ENCODE results near the gene CACHD1. TPM values are rescaled to one million over a fixed set of nuclear protein-coding genes. Genes with fewer than 3 reads are reported as not detected.

CACHD1 gene
- total RNA-seq, 2 donors from 2014 or later = 8.6 to 12.9 TPM

GRCh38 chr1:64484651-64485050 is 14.7 kb downstream of the CACHD1 start:
- ATAC-seq = no peak
- no peak for TF ChIP-seq CTCF (IDR thresholded peaks at IDR 0.05)
- no peak for TF ChIP-seq POLR2A (IDR thresholded peaks at IDR 0.05)
- WGBS, 2 donors = 69 to 78% methylated on average over 3 of the region's 3 CpGs
- Histone ChIP-seq H3K27ac (no peak overlapping the region), H3K9me3 (no peaks in the 10 kb centered on the region), H3K4me3 (no peak overlapping the region), H3K27me3 (no peaks in the 10 kb centered on the region), H3K36me3 (replicated peaks in 1 of 2; ENCODE audit: insufficient read depth in 1 of 2, low read depth in 2 of 2) (no peaks in the 10 kb centered on the region), H3K4me1 (peaks cover 27% of the 10 kb centered on the region)
- DNase-seq = no peak
- intact Hi-C loops (cut with DNase I) = no loop called here

GRCh38 chr1:64486193-64486592 is 16.3 kb downstream of the CACHD1 start:
- Histone ChIP-seq H3K36me3 (replicated peaks in 1 of 2; ENCODE audit: insufficient read depth in 1 of 2, low read depth in 2 of 2) (no peaks in the 10 kb centered on the region), H3K27ac (no peak overlapping the region), H3K4me1 (peaks cover 17% of the 10 kb centered on the region), H3K27me3 (no peaks in the 10 kb centered on the region), H3K4me3 (no peak overlapping the region), H3K9me3 (no peaks in the 10 kb centered on the region)
- WGBS, 2 donors = 70 to 78% methylated on average over 7 of the region's 7 CpGs
- ATAC-seq (no peak), DNase-seq (no peak)
- intact Hi-C loops (cut with DNase I) = no loop called here
- TF ChIP-seq POLR2A (IDR thresholded peaks at IDR 0.05) (no peak), CTCF (IDR thresholded peaks at IDR 0.05) (no peak)

GRCh38 chr1:64487061-64487460 is 17.1 kb downstream of the CACHD1 start:
- H3K9me3 ChIP-seq = no peaks in the 10 kb centered on the region
- WGBS, 2 donors = 90 to 97% methylated on average over 1 of the region's 1 CpG
- H3K27me3 ChIP-seq = no peaks in the 10 kb centered on the region
- H3K4me1 ChIP-seq = peaks cover 11% of the 10 kb centered on the region
- ATAC-seq (no peak), DNase-seq (no peak)
- no peak overlapping the region for H3K27ac ChIP-seq
- TF ChIP-seq CTCF (IDR thresholded peaks at IDR 0.05) (peak in 3 of 7 experiments; percentile 15 to 32 (median 29)), POLR2A (IDR thresholded peaks at IDR 0.05) (no peak)
- no peaks in the 10 kb centered on the region for H3K36me3 ChIP-seq (replicated peaks in 1 of 2; ENCODE audit: insufficient read depth in 1 of 2, low read depth in 2 of 2)
- H3K4me3 ChIP-seq = no peak overlapping the region
- intact Hi-C loops (cut with DNase I) = no loop called here

- no peaks in the 10 kb centered on the region for H3K27me3 ChIP-seq
- DNase-seq = no peak
- no peak for ATAC-seq
- WGBS, 2 donors = 79 to 81% methylated on average over 2 of the region's 2 CpGs
- H3K4me3 ChIP-seq = no peak overlapping the region
- no peaks in the 10 kb centered on the region for H3K36me3 ChIP-seq (replicated peaks in 1 of 2; ENCODE audit: insufficient read depth in 1 of 2, low read depth in 2 of 2)
- H3K9me3 ChIP-seq = no peaks in the 10 kb centered on the region
- no peak overlapping the region for H3K27ac ChIP-seq
- TF ChIP-seq POLR2A (IDR thresholded peaks at IDR 0.05) = no peak
- TF ChIP-seq CTCF (IDR thresholded peaks at IDR 0.05) = no peak
- H3K4me1 ChIP-seq = peaks cover 3% of the 10 kb centered on the region
- intact Hi-C loops (cut with DNase I) = no loop called here
These were observed 18.9 kb downstream of the CACHD1 start for GRCh38 chr1:64488862-64489261.

- no peak overlapping the region for H3K27ac ChIP-seq
- H3K4me3 ChIP-seq = no peak overlapping the region
- no peak for DNase-seq
- H3K4me1 ChIP-seq = peaks cover 3% of the 10 kb centered on the region
- TF ChIP-seq CTCF (IDR thresholded peaks at IDR 0.05) = no peak
- no peak for TF ChIP-seq POLR2A (IDR thresholded peaks at IDR 0.05)
- no peaks in the 10 kb centered on the region for H3K36me3 ChIP-seq (replicated peaks in 1 of 2; ENCODE audit: insufficient read depth in 1 of 2, low read depth in 2 of 2)
- no peak for ATAC-seq
- no peaks in the 10 kb centered on the region for H3K27me3 ChIP-seq
- no peaks in the 10 kb centered on the region for H3K9me3 ChIP-seq
- intact Hi-C loops (cut with DNase I) = no loop called here
These were observed 19.8 kb downstream of the CACHD1 start for GRCh38 chr1:64489707-64490106.

All from body of pancreas (tissue), 4 donors.